ENCODE measurements around the gene CHPF. TPM values are rescaled to one million over a fixed set of nuclear protein-coding genes. Genes with fewer than 3 reads are reported as not detected.

The CHPF gene
- polyA plus RNA-seq, 1 donor = 81.8 TPM

DNA sequence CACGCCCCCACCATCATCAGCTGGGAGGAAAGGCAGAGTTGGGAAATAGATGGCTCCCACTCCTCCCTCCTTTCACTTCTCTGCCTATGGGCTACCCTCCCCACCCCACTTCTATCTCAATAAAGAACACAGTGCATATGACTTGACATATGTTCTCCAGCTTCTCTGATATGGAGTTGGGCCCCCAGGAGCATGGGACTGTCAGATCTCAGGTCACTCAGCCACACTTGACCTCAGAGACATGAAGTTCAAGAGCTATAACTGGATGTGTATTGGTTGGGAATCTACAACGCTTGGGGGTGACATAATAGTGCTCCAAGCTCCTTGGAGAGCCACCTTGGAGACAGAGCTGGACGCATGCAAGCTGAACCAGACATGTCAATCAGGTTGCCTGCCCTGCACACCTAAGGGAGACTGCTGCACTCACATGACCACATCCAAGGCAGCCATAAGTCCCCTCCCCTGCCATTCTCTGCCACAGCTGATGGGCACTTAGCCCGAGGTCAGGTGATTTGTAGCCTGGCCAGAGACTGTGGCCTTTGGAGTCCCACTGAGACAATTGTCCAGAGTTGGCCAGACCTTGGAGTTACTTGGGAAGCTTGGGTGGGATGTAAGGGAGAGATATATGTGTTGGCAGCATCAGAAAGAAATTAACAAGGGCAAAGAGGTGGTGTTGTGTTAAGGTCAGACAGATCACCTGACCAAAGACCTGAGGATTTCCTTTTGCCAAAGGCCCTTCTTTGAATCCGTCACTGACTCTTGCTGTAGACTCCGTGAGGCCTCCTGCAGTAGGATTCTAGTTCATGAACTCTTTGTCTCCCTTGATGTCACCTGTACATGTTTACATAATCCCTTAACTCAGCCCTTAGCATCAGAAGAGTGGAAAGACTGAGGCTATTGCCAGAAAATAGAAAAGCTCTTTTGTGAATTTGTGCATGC lies 32.2 kb upstream of the CHPF start:
- Histone ChIP-seq H3K9me3 (ENCODE audit: control insufficient read depth, low read depth, low read length) (no peaks in the 10 kb centered on the region), H3K36me3 (ENCODE audit: control insufficient read depth, insufficient read depth, low read length) (no peaks in the 10 kb centered on the region), H3K27me3 (ENCODE audit: control insufficient read depth, insufficient read depth, low read length) (peaks cover 3% of the 10 kb centered on the region), H3K4me3 (ENCODE audit: low read length) (no peak overlapping the region), H3K4me1 (ENCODE audit: control insufficient read depth, insufficient read depth, low read length) (peaks cover 19% of the 10 kb centered on the region), H3K27ac (ENCODE audit: low read length) (no peak overlapping the region)
- no CpG with 5 or more reads among the region's 6 CpGs for WGBS (ENCODE audit: insufficient coverage, low lambda C conversion rate)
- DNase-seq = no peak

DNA sequence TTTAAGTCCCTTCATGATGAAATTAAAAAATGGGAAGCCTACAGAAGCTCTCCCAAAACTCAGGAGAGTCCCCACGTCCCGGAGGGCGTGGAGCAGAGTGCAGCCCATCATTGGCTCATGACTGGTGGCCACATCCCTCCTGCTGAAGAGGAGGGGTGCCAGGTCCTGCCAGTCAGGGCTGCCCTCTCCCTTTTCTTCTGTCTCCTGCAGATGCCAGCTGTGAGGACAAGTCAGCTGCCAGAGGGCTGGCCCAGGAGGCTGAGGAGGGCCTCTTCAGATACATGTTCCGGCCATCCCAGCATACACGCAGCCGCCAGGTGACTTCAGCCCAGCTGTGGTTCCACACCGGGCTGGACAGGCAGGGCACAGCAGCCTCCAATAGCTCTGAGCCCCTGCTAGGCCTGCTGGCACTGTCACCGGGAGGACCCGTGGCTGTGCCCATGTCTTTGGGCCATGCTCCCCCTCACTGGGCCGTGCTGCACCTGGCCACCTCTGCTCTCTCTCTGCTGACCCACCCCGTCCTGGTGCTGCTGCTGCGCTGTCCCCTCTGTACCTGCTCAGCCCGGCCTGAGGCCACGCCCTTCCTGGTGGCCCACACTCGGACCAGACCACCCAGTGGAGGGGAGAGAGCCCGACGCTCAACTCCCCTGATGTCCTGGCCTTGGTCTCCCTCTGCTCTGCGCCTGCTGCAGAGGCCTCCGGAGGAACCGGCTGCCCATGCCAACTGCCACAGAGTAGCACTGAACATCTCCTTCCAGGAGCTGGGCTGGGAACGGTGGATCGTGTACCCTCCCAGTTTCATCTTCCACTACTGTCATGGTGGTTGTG lies 31.1 kb upstream of the CHPF start:
- Histone ChIP-seq H3K4me1 (ENCODE audit: control insufficient read depth, insufficient read depth, low read length) (peaks cover 25% of the 10 kb centered on the region), H3K27ac (ENCODE audit: low read length) (no peak overlapping the region), H3K9me3 (ENCODE audit: control insufficient read depth, low read depth, low read length) (peaks cover 4% of the 10 kb centered on the region), H3K27me3 (ENCODE audit: control insufficient read depth, insufficient read depth, low read length) (peaks cover 3% of the 10 kb centered on the region), H3K36me3 (ENCODE audit: control insufficient read depth, insufficient read depth, low read length) (no peaks in the 10 kb centered on the region), H3K4me3 (ENCODE audit: low read length) (no peak overlapping the region)
- WGBS (ENCODE audit: insufficient coverage, low lambda C conversion rate) = no CpG with 5 or more reads among the region's 22 CpGs
- no peak for DNase-seq

DNA sequence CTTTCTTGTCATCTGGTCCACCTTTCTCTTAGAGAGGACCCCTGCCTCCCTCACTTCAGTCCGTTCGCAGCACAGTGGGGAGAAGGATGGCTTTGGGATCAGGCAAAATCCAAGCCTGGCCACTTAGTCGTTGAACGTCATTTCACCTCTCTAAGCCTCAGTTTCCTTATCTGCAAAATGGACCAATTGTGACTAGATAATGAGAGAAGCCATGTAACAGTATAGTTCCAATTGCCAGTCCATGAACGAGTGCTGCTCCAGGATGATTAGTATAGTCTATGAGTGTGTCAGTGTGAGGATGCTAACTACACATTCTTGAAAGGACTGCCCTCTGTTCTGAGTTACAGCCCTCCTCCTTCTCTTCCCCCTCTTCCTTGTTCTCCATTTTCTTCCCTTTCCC lies 29.6 kb upstream of the CHPF start:
- no peak for DNase-seq
- Histone ChIP-seq H3K27ac (ENCODE audit: low read length) (no peak overlapping the region), H3K4me3 (ENCODE audit: low read length) (no peak overlapping the region), H3K27me3 (ENCODE audit: control insufficient read depth, insufficient read depth, low read length) (peaks cover 3% of the 10 kb centered on the region), H3K9me3 (ENCODE audit: control insufficient read depth, low read depth, low read length) (peaks cover 4% of the 10 kb centered on the region), H3K4me1 (ENCODE audit: control insufficient read depth, insufficient read depth, low read length) (peaks cover 26% of the 10 kb centered on the region), H3K36me3 (ENCODE audit: control insufficient read depth, insufficient read depth, low read length) (peaks cover 4% of the 10 kb centered on the region)
- WGBS (ENCODE audit: insufficient coverage, low lambda C conversion rate) = no CpG with 5 or more reads among the region's 5 CpGs

DNA sequence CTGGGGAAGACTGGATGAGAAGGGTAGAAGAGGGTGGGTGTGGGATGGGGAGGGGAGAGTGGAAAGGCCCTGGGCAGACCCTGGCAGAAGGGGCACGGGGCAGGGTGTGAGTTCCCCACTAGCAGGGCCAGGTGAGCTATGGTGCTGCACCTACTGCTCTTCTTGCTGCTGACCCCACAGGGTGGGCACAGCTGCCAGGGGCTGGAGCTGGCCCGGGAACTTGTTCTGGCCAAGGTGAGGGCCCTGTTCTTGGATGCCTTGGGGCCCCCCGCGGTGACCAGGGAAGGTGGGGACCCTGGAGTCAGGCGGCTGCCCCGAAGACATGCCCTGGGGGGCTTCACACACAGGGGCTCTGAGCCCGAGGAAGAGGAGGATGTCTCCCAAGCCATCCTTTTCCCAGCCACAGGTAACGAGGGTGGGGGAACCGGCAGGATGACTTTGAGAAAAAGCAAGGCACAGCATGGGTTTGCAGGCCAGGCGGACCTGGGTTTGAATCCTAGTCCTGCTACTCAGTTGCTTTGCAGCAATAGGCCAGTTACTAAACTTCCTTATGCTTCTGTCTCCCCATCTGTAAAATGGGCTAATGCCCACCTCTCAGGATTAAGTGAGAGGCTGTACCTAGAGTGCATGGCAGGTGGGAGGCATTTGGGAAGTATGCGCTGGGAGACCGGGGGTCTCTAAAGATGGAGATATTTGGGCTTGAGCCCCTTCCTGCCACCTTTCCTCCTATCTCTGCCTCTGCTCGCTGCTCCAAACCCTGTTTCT lies 28.8 kb upstream of the CHPF start, which contains the start of gene INHA:
Gene INHA, plus strand, starts transcription at position 74 of the 765 bp plus-strand sequence. Its CDS starts 65 bp downstream, at position 139.
- 100% methylated on average over 1 of the region's 13 CpGs for WGBS (ENCODE audit: insufficient coverage, low lambda C conversion rate)
- DNase-seq = no peak
- H3K4me1 ChIP-seq (ENCODE audit: control insufficient read depth, insufficient read depth, low read length) = peaks cover 26% of the 10 kb centered on the region
- peak within 1 kb of the TSS; percentile 53 for H3K27ac ChIP-seq (ENCODE audit: low read length)
- H3K4me3 ChIP-seq (ENCODE audit: low read length) = peak within 1 kb of the TSS; percentile 63
- peaks cover 8% of the 10 kb centered on the region for H3K36me3 ChIP-seq (ENCODE audit: control insufficient read depth, insufficient read depth, low read length)
- peaks cover 3% of the 10 kb centered on the region for H3K27me3 ChIP-seq (ENCODE audit: control insufficient read depth, insufficient read depth, low read length)
- H3K9me3 ChIP-seq (ENCODE audit: control insufficient read depth, low read depth, low read length) = peaks cover 4% of the 10 kb centered on the region

DNA sequence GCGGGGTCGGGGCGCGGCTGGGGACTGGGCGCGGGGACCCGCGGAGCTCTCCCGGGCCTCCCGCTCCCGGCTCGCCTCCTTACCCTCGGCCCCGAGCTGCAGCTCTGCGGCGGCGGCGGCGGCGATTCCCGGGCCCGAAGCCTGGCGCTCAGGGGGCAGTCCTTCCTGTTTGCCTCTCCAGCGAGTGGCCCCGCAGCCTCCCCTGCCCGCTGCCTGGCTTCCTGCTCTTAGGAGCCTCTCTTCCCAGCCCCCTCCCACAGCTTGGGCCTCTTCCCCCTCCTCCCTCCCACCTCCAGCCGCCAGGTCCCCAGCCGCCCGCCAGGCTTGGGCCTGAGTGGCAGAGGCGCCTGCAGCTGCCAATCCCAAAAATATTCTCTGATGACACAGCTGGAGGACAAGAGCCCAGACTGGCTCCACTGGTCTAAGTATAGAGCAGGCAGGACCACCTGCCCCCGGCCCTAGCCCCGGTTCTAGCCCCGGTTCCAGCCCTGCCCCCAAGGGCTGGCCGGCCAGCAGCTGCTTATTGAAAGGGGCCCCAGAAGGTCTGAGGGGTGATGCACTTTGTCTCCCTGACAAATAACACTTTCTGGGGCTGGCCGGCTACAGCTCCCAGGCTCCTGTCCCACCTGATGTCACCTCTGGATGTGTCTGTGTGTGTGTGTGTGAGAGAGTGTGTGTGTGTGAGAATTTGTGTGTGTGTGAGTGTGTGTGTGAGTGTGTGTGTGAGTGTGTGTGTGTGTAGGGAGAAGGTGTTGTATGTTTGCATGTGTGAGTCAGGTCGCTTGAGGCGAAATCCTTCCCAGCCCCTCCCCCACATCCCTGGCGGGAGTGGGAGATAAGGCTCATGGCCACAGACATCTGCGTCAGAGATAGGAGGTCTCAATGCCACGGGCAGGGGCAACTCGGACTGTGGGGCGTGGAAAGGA lies 28.0 kb upstream of the CHPF start, which contains the start of gene OBSL1:
Gene OBSL1, minus strand, starts transcription at position 229 of the 926 bp plus-strand sequence. CDS start 307 bp downstream, outside the sequence.
- DNase-seq = peak; percentile 74 to 85
- Histone ChIP-seq H3K4me3 (ENCODE audit: low read length) (peak within 1 kb of the TSS; percentile 63), H3K36me3 (ENCODE audit: control insufficient read depth, insufficient read depth, low read length) (peaks cover 16% of the 10 kb centered on the region), H3K9me3 (ENCODE audit: control insufficient read depth, low read depth, low read length) (peaks cover 4% of the 10 kb centered on the region), H3K27ac (ENCODE audit: low read length) (peak within 1 kb of the TSS; percentile 66), H3K27me3 (ENCODE audit: control insufficient read depth, insufficient read depth, low read length) (no peaks in the 10 kb centered on the region), H3K4me1 (ENCODE audit: control insufficient read depth, insufficient read depth, low read length) (peaks cover 18% of the 10 kb centered on the region)
- WGBS (ENCODE audit: insufficient coverage, low lambda C conversion rate) = no CpG with 5 or more reads among the region's 42 CpGs

DNA sequence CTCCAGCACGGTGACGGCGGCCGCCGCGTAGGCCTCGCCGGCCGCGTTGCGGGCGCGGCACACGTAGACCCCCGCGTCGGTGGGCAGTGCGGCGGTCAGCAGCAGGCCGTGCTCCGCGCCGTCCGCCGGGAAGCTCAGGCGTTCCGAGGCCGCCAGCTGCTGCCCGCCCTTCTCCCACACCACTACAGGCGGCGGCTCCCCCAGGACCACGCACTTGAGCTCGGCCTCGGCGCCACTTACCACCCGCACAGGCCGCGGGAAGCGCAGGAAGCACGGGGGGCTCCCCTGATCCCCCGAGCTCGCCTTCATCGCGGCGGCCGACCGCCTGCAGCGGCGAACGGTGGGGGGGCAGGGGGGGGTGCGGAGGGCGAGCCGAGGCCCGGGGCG lies 27.3 kb upstream of the CHPF start:
- Histone ChIP-seq H3K36me3 (ENCODE audit: control insufficient read depth, insufficient read depth, low read length) (peaks cover 20% of the 10 kb centered on the region), H3K4me3 (ENCODE audit: low read length) (peak overlapping the region; percentile 63), H3K9me3 (ENCODE audit: control insufficient read depth, low read depth, low read length) (peaks cover 4% of the 10 kb centered on the region), H3K27me3 (ENCODE audit: control insufficient read depth, insufficient read depth, low read length) (no peaks in the 10 kb centered on the region), H3K27ac (ENCODE audit: low read length) (peak overlapping the region; percentile 66), H3K4me1 (ENCODE audit: control insufficient read depth, insufficient read depth, low read length) (peaks cover 18% of the 10 kb centered on the region)
- no CpG with 5 or more reads among the region's 55 CpGs for WGBS (ENCODE audit: insufficient coverage, low lambda C conversion rate)
- no peak for DNase-seq

DNA sequence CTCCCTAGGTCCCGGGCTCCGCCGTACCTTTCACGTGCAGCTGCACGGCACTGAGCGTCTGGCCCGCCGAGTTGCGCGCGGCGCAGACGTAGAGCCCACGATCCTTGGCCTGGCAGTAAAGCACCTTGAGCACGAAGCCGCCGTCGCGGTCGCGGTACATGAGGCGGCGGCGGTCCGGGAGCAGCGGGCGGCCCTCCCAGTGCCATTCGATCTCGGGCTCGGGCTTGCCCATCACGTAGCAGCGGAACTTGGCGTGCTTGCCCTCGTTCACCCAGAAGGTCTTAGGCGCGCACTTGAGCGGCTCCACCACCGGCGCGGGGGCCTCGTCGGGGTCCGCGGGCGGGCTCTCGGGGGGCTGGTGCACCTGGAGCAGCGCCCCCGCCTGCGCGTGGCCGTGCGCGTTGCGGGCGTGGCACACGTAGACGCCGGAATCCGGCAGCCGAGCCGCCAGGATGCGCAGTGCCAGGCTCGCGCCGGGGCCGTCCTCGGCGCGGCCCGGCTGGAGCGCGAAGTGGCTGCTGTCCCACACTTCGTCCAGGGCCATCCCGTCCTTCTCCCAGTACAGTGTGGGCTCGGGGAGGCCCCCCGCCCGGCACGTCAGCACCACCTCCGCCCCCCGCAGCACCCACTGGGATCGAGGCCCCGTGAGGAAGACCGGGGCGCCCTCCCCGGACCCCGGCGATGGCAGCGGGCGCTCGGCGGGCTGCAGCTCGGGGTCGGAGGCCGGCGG lies 26.8 kb upstream of the CHPF start:
- peaks cover 20% of the 10 kb centered on the region for H3K36me3 ChIP-seq (ENCODE audit: control insufficient read depth, insufficient read depth, low read length)
- H3K9me3 ChIP-seq (ENCODE audit: control insufficient read depth, low read depth, low read length) = peaks cover 4% of the 10 kb centered on the region
- H3K27me3 ChIP-seq (ENCODE audit: control insufficient read depth, insufficient read depth, low read length) = no peaks in the 10 kb centered on the region
- WGBS (ENCODE audit: insufficient coverage, low lambda C conversion rate) = no CpG with 5 or more reads among the region's 95 CpGs
- DNase-seq = peak in 1 of 2 donors; percentile 69
- peaks cover 18% of the 10 kb centered on the region for H3K4me1 ChIP-seq (ENCODE audit: control insufficient read depth, insufficient read depth, low read length)
- H3K4me3 ChIP-seq (ENCODE audit: low read length) = peak overlapping the region; percentile 40
- H3K27ac ChIP-seq (ENCODE audit: low read length) = no peak overlapping the region

DNA sequence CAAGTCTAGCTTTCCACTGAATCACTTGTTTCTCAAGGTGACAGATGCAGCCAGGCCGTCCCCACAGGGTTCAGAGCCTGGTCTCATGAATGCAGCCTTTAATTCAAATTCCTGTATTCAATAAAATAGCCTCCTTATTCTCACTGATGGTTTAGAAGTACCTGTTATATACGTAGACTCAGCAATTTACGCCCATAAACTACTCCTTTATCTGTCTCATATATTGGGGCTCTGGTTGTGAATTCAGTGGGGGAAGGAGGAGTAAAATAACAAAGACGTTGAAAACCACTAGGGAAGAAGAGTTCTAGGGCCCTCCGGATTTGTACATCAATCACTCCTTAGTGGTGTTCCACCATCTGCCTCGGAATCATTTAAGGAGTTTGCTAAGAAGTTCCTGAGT lies 26.0 kb upstream of the CHPF start:
- Histone ChIP-seq H3K36me3 (ENCODE audit: control insufficient read depth, insufficient read depth, low read length) (peaks cover 25% of the 10 kb centered on the region), H3K9me3 (ENCODE audit: control insufficient read depth, low read depth, low read length) (peaks cover 4% of the 10 kb centered on the region), H3K4me1 (ENCODE audit: control insufficient read depth, insufficient read depth, low read length) (peaks cover 18% of the 10 kb centered on the region), H3K27ac (ENCODE audit: low read length) (no peak overlapping the region), H3K4me3 (ENCODE audit: low read length) (peak overlapping the region; percentile 40), H3K27me3 (ENCODE audit: control insufficient read depth, insufficient read depth, low read length) (no peaks in the 10 kb centered on the region)
- no peak for DNase-seq
- no CpG with 5 or more reads among the region's 6 CpGs for WGBS (ENCODE audit: insufficient coverage, low lambda C conversion rate)

DNA sequence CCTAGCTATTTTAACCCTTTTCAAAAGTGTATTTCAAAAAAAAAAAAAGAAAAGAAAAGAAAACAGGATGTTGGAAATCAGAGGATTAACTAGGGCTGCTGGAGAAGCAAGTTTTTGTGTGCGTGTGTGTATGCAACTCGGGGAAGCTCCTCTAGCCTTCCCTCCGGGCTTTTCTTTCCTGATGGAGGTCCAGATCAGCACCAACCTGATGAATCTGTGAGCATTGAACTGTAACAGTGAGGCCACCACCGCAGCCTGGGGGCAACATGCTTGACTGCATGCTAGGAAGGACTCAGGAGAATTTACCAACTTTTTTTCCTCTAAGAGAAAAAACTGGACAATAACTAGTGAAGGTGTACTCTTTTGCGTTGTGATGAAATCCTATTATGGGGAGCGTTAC lies 25.4 kb upstream of the CHPF start:
- Histone ChIP-seq H3K9me3 (ENCODE audit: control insufficient read depth, low read depth, low read length) (peaks cover 4% of the 10 kb centered on the region), H3K4me1 (ENCODE audit: control insufficient read depth, insufficient read depth, low read length) (peaks cover 18% of the 10 kb centered on the region), H3K4me3 (ENCODE audit: low read length) (no peak overlapping the region), H3K27ac (ENCODE audit: low read length) (no peak overlapping the region), H3K27me3 (ENCODE audit: control insufficient read depth, insufficient read depth, low read length) (no peaks in the 10 kb centered on the region), H3K36me3 (ENCODE audit: control insufficient read depth, insufficient read depth, low read length) (peaks cover 31% of the 10 kb centered on the region)
- DNase-seq = no peak
- no CpG with 5 or more reads among the region's 6 CpGs for WGBS (ENCODE audit: insufficient coverage, low lambda C conversion rate)

Data from large intestine (tissue), 3 donors.